Raji (cell line): ENCODE data around the gene STX18.

ENCODE experiments used
- POLR2A ChIP-seq: IDR thresholded peaks from 2 replicates; pipeline ENCODE4 v1.6.1; 2011; ENCODE audit warnings: low read depth, low read length, control low read depth; ENCODE audit not compliant: insufficient read depth

The STX18 gene

DNA sequence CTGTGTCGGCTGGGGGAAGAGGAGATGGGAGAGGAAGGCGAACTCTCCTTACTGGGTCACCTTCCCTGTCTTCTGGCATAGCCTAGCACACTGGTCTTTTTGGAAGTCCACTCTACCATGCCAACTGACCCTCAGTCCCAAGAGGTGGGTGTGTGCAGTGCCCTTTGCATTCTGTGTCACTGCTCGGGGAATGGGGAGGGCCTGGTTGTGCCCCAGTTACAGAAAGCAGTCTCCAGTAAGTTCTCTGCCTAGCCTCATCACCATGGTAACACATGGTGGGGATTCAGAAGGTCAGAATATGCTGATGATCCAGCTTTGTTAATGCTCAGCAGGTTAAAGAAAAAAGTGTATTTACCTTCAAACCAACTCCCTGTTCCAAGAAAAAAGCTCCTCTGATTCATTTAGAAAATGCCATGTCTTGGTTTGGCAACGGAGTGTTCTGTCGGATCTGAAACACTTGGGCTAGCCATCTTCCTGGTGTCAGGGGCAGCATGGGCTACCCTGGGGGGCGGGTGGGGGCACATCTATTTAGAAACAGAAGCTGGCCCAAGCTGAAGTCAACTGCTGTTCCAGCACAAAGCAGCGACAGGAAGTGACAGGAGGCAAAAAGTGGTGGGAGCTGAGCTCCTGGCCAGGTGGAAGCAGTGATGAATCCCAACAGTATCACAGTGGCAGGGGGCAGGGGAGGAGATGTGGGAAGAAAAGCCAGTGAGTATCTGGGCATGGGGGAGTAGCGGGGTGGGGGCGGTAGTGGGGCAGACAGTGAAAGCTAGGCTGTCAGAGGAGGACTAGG lies 117.9 kb downstream of the STX18 start:
- TF ChIP-seq POLR2A = no peak

DNA sequence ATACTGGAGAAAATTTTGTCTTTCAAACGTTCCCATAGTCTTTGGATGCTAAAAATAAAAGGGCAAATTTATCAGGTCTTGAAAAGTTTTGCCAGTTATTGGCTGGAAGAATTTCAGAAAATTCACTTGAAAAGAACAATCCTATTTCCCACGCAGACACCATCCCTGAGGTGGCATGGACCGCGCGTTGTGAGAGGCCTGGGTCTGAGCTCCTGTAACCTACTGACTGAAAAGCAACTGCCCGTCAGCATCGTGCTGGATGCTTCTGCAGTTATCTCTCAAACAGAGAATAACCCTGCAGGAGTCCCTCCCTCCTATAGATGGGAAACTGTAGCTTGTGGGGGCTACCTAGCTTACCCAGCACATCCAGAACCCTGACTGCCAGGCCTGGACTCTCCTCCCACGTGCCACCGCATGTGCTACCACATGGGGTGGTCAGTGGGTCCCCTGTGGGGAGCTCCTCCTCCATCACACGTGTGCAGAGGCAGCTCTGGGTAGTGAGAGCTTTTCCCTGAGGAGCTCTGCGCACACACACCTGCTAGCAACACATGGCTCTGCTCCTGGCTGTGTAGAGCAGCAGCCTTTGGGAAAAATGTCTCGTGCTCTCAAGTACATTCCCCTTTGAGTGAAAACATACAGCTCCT lies 118.9 kb downstream of the STX18 start:
- no peak for TF ChIP-seq POLR2A

DNA sequence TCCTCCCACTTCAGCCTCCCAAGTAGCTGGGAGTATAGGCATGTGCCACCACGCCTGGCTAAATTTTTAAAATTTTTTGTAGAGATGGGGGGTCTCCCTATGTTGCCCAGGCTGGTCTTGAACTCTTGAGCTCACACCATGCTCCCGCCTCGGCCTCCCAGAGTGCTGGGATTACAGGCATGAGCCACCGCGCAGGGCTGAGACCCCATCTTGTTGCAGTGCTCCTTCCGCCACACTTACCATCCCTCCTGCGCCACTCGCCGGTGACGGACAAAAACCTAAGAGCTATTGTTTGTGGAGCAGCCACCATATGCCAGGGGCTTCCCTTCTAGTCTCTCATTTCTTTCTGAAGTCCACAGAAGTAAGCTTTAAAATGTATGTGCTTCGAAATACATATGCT lies 120.5 kb downstream of the STX18 start:
- TF ChIP-seq POLR2A = no peak

DNA sequence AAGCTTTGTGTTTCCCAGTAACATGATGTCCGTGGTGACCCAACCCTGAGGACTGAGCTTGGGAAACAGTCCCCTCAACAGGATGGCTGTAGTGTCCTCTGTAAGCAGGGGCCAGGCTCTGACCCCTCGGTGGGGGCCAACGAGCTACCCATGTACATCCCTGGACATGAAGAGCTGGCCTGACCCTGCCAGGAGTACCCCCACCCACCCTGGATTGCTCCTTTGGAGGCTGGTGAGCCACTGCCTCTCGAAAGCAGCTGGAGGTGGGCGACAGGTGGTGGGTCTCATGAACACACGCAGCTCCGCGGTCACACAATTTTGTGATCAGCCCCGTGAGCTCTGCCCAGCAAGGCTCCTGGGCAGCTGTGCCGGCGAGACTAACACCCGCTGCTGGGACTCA lies 121.4 kb downstream of the STX18 start:
- TF ChIP-seq POLR2A = no peak

DNA sequence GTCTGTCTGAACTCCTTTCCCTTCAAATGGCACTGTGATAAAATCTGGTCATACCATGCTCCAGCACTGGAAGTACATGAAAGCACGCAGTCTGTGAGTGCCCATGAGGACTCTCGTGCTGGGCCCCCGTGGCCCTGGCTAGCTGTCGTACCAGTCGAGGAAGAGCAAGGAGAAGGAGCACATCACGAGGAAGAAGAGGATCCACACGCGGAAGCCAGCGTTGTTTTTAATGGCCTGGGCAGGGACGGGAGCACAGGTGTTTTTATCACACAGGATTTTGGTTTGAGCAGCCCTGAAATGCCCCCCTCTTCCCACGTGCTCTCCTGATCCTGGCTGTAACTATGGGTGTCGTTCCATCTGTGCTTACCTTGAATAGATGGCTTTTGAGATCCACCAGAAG lies 122.0 kb downstream of the STX18 start:
- no peak for TF ChIP-seq POLR2A

DNA sequence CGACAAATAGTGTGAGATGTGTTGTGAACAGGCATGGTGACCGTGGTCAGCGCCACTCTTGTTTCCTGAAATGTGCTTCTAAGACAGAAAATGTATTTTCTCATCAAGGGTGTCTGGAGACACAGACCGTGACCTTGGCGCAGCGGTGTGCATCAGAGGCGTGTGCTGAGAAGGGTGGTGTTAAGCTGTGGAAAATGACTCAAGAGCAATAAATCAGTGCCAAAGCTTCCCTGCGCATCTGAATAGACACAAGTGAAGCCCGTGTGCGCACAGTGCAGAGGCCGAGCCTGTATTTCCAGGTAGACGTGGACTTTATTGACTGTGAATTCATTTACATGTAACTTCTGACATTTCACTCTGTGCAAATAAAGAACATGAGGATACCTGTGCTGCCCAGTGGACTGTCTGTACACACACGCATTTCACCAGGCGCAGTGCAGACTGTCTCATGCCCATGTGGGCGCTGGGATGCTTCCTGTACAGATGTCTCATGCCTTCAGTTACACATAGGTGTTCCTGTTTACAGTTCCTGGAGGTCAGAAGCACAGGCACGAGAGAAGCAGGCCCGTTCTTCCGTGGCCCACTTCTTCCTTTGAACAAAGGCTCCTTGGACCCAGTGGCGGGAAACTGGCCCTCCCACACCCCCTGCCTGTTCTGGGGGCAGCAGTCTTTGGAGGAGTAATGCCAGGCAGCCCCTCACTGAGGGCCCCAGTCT lies 123.0 kb downstream of the STX18 start:
- no peak for TF ChIP-seq POLR2A

DNA sequence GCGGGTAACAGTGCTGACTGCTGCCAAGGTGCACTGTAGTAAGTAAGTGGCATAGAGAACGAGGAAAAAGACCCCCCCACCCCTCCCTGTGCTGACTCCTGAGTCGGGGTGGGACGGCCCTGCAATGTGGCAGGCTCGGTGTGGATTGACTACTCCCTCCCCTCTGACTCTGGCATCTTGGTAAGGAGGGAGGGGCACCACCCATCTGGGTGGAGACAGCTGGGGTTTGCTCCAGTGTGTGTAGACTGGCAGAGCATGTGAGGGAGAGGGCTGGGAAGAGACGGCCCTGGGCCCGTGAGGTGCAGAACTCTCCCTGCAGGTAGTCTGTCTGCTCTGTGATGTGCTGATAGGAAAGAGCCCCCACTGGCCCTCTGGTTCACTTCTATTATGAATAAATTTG lies 124.0 kb downstream of the STX18 start:
- no peak for TF ChIP-seq POLR2A

DNA sequence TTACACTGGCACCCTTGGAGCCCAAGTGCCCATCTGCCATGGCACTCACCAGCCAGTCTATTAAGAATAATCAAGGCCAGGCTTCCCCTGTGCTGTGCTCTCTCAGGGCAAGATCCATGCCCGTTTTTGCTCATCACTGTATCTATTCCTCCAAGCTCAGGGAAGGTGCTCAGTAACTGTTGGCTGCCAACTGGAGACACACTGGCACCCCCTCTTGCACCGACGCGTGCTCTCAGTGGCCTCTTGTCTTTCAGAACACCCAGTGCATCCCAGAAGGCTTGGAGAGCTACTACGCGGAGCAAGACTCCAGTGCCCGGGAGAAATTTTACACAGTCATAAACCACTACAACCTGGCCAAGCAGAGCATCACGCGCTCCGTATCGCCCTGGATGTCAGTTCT lies 124.9 kb downstream of the STX18 start:
- no peak for TF ChIP-seq POLR2A

DNA sequence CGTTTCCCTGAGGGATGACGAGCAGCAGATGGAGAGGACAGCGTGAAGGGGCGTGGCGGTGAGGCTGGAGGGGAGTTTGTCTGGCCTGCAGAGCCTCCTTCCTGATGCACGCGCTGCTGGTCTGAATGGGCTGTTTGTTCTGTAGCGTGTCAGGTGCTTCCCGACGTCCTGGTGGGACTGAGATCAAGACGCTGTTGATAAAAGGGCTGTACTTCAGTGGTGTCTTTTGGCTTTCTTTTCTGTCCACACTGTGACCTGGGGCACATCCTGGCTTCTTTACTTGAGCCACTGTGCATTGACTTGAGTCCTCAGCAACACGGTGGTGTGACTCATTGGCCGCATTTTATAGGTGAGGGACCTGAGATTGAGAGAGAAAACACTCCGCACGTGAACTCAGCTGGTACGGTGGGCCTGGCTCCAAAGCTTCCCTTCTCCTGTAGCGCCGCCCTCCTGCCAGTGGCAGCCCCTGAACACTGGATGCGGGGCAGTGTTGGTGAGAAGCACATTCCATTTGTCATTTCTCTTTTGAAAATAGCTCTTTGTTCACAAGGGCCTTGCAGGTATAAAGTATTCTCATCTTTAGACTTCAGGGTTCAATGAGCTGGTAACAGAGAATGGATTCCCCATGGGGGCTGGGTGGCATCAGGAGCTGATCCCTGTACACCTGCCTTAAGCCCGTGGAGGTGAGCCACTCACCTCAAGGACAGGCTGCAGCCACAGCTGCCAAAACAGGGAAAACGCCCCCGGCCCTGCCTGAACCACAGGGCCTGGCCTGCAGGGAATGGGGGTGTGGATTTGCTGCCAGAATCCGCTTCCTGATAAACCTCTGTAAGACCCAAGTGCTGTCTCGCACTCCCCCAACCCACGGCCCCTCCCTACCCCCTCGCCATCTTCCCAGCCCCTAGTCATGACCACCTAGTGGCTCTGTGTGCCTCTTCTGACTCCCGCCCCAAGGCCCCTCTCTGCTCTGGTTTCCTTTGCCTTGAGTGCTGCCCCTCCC lies 125.7 kb downstream of the STX18 start:
- no peak for TF ChIP-seq POLR2A

DNA sequence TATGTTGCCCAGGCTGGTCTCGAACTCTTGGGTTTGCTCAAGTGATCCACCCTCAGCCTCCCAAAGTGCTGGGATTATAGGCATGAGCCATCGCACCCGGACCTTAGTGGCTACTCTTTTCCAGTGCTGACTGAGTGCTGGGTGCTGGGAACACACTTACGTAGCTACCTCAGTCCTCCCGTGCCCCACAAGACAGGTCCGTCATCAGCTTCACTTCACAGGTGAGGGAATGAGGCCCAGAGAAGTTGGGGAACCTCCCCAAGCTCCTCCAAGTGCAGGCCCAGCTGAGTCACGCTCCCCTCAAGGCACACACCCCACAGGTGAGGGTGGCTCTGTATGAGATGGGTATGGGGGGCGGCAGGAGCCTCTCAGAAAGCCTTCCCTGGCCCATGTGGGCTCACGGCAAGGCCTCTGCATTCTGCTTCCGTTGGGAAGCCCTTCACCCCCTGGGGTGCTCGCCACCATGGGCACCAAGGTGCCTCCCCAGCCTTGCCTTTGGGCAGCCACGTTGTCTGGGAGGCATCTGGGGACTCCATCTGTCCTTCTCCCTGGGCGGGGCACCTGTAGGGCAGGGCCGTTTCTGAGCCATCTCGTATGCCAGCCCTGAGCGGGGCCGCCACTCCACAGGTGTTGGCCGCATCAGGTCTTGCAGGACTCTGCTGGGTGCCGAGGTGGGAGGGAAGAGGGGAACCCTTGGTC lies 126.6 kb downstream of the STX18 start:
- TF ChIP-seq POLR2A = no peak

DNA sequence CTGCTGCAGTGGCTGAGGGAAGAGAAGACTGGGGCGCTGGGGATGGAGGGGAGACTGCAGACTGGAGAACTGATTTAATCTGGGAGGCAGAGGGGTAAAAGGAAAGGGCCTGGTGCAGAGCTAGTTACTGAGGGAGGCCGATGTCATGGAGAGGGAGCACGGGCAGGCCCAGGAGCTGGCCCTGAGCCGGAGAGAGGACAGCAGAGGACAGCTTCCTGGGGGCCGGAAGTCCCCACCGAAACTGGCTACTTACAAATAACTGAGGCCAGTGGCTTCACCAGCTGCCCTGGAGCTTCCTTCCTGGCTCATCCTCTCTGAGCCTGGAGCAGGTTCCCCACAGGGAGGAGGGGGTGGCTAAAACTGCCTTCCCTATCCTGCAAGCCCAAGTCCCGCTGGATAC lies 128.0 kb downstream of the STX18 start:
- no peak for TF ChIP-seq POLR2A

DNA sequence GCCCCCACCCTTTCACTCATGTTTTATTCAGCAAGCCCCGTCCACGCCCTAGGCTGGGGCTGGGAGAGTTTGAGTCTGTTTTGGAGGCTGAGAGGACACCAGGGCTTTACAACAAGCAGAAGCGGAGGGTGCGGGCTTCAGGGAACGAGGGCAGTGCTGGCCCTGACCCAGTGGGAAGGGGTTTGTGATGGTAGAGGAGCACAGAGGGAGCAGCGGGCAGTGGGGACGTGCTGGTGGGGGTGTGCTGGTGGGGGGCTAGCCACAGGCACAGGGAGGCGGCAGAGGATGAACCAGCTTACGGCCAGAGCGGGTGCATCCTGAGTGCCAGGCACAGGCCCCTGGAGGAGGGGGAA lies 128.5 kb downstream of the STX18 start:
- no peak for TF ChIP-seq POLR2A

DNA sequence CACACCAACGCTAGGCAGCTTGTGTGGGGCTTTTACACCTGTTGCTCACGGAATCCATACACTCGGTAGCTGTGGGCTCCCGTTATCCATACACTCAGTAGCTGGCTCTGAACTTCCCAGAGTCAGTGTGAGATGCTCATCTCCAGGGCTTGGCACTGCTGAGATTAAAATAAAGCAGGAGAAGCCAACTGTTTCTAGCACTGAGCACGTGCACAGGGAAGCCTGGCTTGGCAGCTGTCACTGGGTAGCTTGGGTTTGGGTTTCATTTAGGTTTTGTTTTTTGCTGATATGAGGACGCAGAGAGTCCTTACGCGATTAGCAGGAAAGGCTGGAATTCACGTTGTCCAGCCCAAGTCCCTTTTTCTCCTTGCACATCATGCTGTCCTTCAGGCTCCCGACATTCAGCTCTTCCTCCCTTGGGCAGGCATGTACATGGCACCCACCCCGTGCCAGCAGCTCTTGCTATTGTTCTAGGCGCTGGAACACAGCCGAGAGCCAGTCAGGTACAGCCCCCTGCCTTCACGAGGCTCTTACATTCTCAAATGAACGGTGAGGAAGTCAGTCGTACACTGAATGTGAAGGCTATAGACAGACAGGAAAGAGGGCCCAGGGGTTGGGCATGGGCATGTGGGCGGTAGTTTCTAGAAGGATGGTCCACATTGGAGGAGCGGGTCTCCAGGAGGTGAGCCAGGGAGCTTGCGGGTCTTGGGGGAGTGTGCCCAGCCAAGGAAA lies 129.0 kb downstream of the STX18 start:
- no peak for TF ChIP-seq POLR2A

DNA sequence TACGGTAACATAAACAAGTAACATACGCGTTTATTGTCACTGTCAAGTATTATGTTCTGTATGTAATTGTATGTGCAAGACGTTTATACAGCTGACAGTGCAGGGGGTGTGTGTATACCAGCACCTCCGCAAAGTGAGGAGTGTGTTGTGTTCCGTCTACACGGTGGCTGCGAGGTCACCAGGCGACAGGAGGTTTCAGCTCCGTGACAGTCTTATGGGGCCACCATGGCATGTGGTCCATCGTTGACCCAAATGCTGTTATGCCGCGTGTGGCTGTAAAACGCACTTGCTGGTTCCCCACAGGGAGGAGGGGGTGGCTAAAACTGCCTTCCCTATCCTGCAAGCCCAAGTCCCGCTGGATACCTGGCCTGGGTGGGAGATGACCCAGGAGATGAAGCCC lies 129.9 kb downstream of the STX18 start:
- no peak for TF ChIP-seq POLR2A

DNA sequence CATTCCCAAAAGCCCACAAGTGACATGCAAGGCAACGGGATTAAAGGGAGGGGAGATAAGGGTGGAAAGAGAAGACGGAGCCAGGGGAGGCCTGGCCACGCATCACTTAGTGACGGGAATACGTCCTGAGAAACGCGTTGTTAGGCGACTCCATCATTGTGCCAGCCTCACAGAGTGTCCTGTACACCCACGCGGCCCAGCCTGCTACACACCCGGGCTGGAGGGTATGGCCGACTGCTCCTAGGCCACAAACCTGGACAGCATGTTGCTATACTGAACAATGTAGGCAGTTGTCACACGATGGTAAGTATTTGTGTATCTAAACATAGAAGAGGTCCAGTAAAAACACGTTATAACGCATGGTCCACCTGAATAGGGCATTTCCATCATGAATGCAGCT lies 131.6 kb downstream of the STX18 start:
- TF ChIP-seq POLR2A = no peak
